Measurements from ENCODE around the gene MSH5. TPM values are rescaled to one million over a fixed set of nuclear protein-coding genes. Genes with fewer than 3 reads are reported as not detected.

Gene MSH5
- total RNA-seq, 4 donors from 2014 or later: 7.8 to 13.8 (median 11.4) TPM

GRCh38 chr6:31777667-31778050 lies 37.9 kb downstream of the MSH5 start:
- intact Hi-C loops (cut with DNase I; ENCODE audit: low total_unique reads): no loop called here
- TF ChIP-seq CTCF (IDR thresholded peaks at IDR 0.05) (no peak), POLR2A (IDR thresholded peaks at IDR 0.05) (no peak)
- 83% methylated on average over 5 of the region's 5 CpGs for WGBS, 2 donors

GRCh38 chr6:31778193-31778592 lies 38.4 kb downstream of the MSH5 start:
- H3K4me3 ChIP-seq (ENCODE audit: low read depth, poor library complexity, severe bottlenecking): no peak overlapping the region
- WGBS, 2 donors: 96% methylated on average over 5 of the region's 5 CpGs
- TF ChIP-seq CTCF (IDR thresholded peaks at IDR 0.05): no peak
- no peak for TF ChIP-seq POLR2A (IDR thresholded peaks at IDR 0.05)
- DNase-seq (ENCODE audit: low spot score in 2 of 2): no peak
- intact Hi-C loops (cut with DNase I; ENCODE audit: low total_unique reads): no loop called here

More at GRCh38 chr6:31777667-31778050, 37.9 kb downstream of the MSH5 start:
- no peak overlapping the region for H3K4me3 ChIP-seq (ENCODE audit: low read depth, poor library complexity, severe bottlenecking)
- DNase-seq (ENCODE audit: low spot score in 2 of 2): no peak

GRCh38 chr6:31778999-31779885 lies 39.4 kb downstream of the MSH5 start:
- no peak for DNase-seq (ENCODE audit: low spot score in 2 of 2)
- TF ChIP-seq CTCF (IDR thresholded peaks at IDR 0.05): no peak
- TF ChIP-seq POLR2A (IDR thresholded peaks at IDR 0.05): no peak
- WGBS, 2 donors: 83 to 84% methylated on average over 28 to 42 of the region's 43 CpGs
- no peak overlapping the region for H3K4me3 ChIP-seq (ENCODE audit: low read depth, poor library complexity, severe bottlenecking)
- intact Hi-C loops (cut with DNase I; ENCODE audit: low total_unique reads): no loop called here

- intact Hi-C loops (cut with DNase I; ENCODE audit: low total_unique reads): no loop called here
- TF ChIP-seq CTCF (IDR thresholded peaks at IDR 0.05): no peak
- TF ChIP-seq POLR2A (IDR thresholded peaks at IDR 0.05): no peak
Measured at GRCh38 chr6:31779908-31780307, 40.1 kb downstream of the MSH5 start.

GRCh38 chr6:31780507-31781243 lies 40.9 kb downstream of the MSH5 start:
- 80 to 87% methylated on average over 18 to 20 of the region's 20 CpGs for WGBS, 2 donors
- DNase-seq (ENCODE audit: low spot score in 2 of 2): no peak
- intact Hi-C loops (cut with DNase I; ENCODE audit: low total_unique reads): no loop called here
- TF ChIP-seq CTCF (IDR thresholded peaks at IDR 0.05): no peak
- TF ChIP-seq POLR2A (IDR thresholded peaks at IDR 0.05): no peak
- no peak overlapping the region for H3K4me3 ChIP-seq (ENCODE audit: low read depth, poor library complexity, severe bottlenecking)

More at GRCh38 chr6:31779908-31780307, 40.1 kb downstream of the MSH5 start:
- 89 to 91% methylated on average over 10 of the region's 10 CpGs for WGBS, 2 donors
- no peak overlapping the region for H3K4me3 ChIP-seq (ENCODE audit: low read depth, poor library complexity, severe bottlenecking)
- no peak for DNase-seq (ENCODE audit: low spot score in 2 of 2)
